ENCODE measurements around the gene CSTB.

Gene CSTB

GRCh38 chr21:43728467-43729390 lies 47.4 kb downstream of the CSTB start:
- DNase-seq (ENCODE audit: low spot score) = peak; percentile 70

- no peak for DNase-seq (ENCODE audit: low spot score)
Observed at GRCh38 chr21:43728154-43728466, 48.0 kb downstream of the CSTB start.

- DNase-seq (ENCODE audit: low spot score) = no peak
Observed at GRCh38 chr21:43727519-43728153, 48.5 kb downstream of the CSTB start.

GRCh38 chr21:43726686-43727518 lies 49.2 kb downstream of the CSTB start:
- no peak for DNase-seq (ENCODE audit: low spot score)
